ENCODE data around the gene PLA2R1.

PLA2R1 gene

GRCh38 chr2:160029270-160029628 lies 33.2 kb downstream of the PLA2R1 start:
- no peaks in the 10 kb centered on the region for H3K36me3 ChIP-seq (ENCODE audit: control insufficient read depth in 2 of 2, insufficient read depth in 1 of 2, low read length in 2 of 2)
- POLR2A ChIA-PET = no interaction called here
- H3K4me1 ChIP-seq (ENCODE audit: control insufficient read depth, insufficient read depth, low read length) = peaks cover 7% of the 10 kb centered on the region
- TF ChIP-seq ZNF10 (tag by site-specific recombination; IDR thresholded peaks at IDR 0.05) (no peak), KLF9 (tag by site-specific recombination; IDR thresholded peaks at IDR 0.05; ENCODE audit: low read depth) (no peak), ZNF132 (tag by site-specific recombination; IDR thresholded peaks at IDR 0.05; ENCODE audit: borderline replicate concordance) (no peak), ZFP3 (tag by site-specific recombination; IDR thresholded peaks at IDR 0.05; ENCODE audit: low read depth) (no peak), ZNF335 (tag by site-specific recombination; conservative IDR thresholded peaks at IDR 0.05) (no peak), ZNF670 (tag by site-specific recombination; IDR thresholded peaks at IDR 0.05; ENCODE audit: low read depth) (no peak), SCRT1 (tag by site-specific recombination; IDR thresholded peaks at IDR 0.05; ENCODE audit: borderline replicate concordance) (no peak), ZNF473 (tag by site-specific recombination; IDR thresholded peaks at IDR 0.05) (no peak), BCL11A (tag by site-specific recombination; IDR thresholded peaks at IDR 0.05; ENCODE audit: low read depth) (no peak), PBX3 (CRISPR knock-in tag; IDR thresholded peaks at IDR 0.05) (no peak), ZSCAN5A (tag by site-specific recombination; IDR thresholded peaks at IDR 0.05) (no peak), HOXA7 (CRISPR knock-in tag; IDR thresholded peaks at IDR 0.05; ENCODE audit: borderline replicate concordance) (no peak), ZNF133 (tag by site-specific recombination; IDR thresholded peaks at IDR 0.05) (no peak), ZNF341 (tag by site-specific recombination; IDR thresholded peaks at IDR 0.05; ENCODE audit: low read depth) (no peak), ZNF658 (tag by site-specific recombination; IDR thresholded peaks at IDR 0.05) (no peak), GLI4 (tag by site-specific recombination; IDR thresholded peaks at IDR 0.05) (no peak), PATZ1 (tag by site-specific recombination; IDR thresholded peaks at IDR 0.05) (no peak)
- CTCF ChIA-PET = no interaction called here
- no peak overlapping the region for H3K27ac ChIP-seq (ENCODE audit: extremely low read depth, low read depth, low read length)
- H3K4me3 ChIP-seq (ENCODE audit: low read depth, low read length) = no peak overlapping the region
- H3K9me3 ChIP-seq (ENCODE audit: control insufficient read depth, insufficient read depth, low read depth, low read length) = no peaks in the 10 kb centered on the region

- H3K36me3 ChIP-seq (ENCODE audit: control insufficient read depth in 2 of 2, insufficient read depth in 1 of 2, low read length in 2 of 2) = no peaks in the 10 kb centered on the region
- ChIA-PET POLR2A (no interaction called here), CTCF (interaction anchor here (0.6 kb wide), 1 partner anchor 888 kb away, joined by 3 read pairs; no protein-coding TSS in a partner anchor)
- no peak overlapping the region for H3K27ac ChIP-seq (ENCODE audit: extremely low read depth, low read depth, low read length)
- peaks cover 7% of the 10 kb centered on the region for H3K4me1 ChIP-seq (ENCODE audit: control insufficient read depth, insufficient read depth, low read length)
- H3K4me3 ChIP-seq (ENCODE audit: low read depth, low read length) = no peak overlapping the region
- H3K9me3 ChIP-seq (ENCODE audit: control insufficient read depth, insufficient read depth, low read depth, low read length) = no peaks in the 10 kb centered on the region
- TF ChIP-seq ZNF23 (tag by site-specific recombination; IDR thresholded peaks at IDR 0.05; ENCODE audit: borderline replicate concordance) = no peak
- no peak for TF ChIP-seq ZNF449 (tag by site-specific recombination; IDR thresholded peaks at IDR 0.05)
- no peak for TF ChIP-seq ZNF596 (tag by site-specific recombination; IDR thresholded peaks at IDR 0.05)
- TF ChIP-seq TSHZ1 (tag by site-specific recombination; IDR thresholded peaks at IDR 0.05; ENCODE audit: borderline replicate concordance) = no peak
- TF ChIP-seq ATF2 (tag by site-specific recombination; IDR thresholded peaks at IDR 0.05; ENCODE audit: low read depth) = no peak
- no peak for TF ChIP-seq ZNF600 (tag by site-specific recombination; IDR thresholded peaks at IDR 0.05)
- no peak for TF ChIP-seq REPIN1 (tag by site-specific recombination; IDR thresholded peaks at IDR 0.05; ENCODE audit: low read depth)
These were observed 33.8 kb downstream of the PLA2R1 start for GRCh38 chr2:160028431-160029269.
